NCI-H345 treated with DMSO at 0.1 percent for 48 hours (cell line): ENCODE data around the gene CASQ2.

Experiments
- DNase-seq: peaks from one replicate; lab custom pipeline; 2025; ENCODE audit not compliant: unreplicated experiment; lab: John Stamatoyannopoulos, UW

The CASQ2 gene

GRCh38 chr1:115666206-115666605, 102.3 kb downstream of the CASQ2 start:
- no peak for DNase-seq

- DNase-seq, result peak; percentile 56
These were observed 103.0 kb downstream of the CASQ2 start for GRCh38 chr1:115665319-115666096.

GRCh38 chr1:115661157-115661556, 107.4 kb downstream of the CASQ2 start:
- no peak for DNase-seq

GRCh38 chr1:115660151-115660550, 108.4 kb downstream of the CASQ2 start:
- DNase-seq, result no peak

DNA sequence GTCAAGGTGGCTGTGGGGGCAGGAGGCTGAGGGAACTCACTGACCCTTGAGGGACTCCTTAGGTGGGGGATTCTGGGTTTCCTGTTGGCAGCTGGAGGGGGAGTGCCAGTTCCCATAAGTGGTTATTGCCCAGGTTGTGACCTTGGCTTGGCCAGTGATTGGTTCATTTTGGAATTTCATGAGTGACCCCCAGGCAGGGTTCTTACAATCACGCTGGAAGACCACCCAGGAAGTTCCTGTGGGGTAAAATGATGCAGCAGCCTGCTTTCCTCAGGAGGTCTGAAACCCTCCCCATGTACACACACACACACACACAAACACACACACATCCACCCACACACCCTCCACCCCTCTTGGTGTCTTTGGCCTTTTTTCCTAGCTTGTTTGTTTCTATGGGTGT, 109.9 kb downstream of the CASQ2 start:
- no peak for DNase-seq

DNA sequence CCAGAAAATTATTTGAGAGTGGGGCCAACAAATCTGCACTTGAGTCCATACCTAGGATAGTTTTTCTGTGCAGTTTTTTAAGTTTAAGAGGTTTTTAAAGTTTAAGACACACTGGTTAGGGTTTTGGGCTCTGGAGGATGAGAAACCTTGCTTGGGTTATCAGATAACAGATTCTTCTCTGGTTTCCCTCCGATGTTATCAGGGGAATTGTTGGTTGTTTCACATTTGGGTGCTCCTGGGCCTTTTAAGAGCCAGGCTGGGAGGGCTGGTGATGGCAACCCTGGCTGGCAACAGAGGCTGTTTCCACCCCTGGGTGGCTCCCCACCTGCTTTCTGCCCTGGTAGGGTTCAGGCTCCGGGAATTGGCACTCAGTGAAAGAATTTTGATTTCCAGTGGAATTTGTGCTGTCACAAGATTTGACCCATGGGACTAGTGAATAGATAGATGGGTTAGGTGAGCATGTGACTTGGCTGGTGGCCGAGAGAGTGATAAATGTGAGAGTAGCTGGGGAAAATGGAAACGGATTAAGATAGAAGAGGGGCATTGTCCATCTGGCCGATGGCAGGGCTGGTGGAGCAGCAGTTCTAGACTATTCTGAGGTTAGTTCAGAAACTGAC, 111.9 kb downstream of the CASQ2 start:
- no peak for DNase-seq

GRCh38 chr1:115655916-115656315, 112.6 kb downstream of the CASQ2 start:
- DNase-seq, result no peak

DNA sequence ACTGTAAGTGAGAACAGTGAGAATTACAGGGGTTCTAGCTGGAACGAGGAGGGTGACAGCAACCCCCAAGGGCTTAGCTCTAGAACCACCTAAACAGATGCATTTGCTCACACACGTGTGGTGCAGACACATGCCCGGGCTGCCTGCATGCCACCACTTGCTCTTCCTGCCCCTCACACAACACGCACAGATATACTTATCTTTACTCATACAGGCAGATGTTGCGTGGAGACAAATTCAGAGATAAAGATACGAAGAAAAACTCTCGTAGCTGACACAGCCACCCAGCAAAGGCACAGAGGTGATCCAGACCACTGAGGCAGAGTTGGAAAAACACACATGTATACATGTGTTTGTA, 113.2 kb downstream of the CASQ2 start:
- DNase-seq, result no peak

- no peak for DNase-seq
These were observed 113.7 kb downstream of the CASQ2 start for GRCh38 chr1:115654663-115655305.

DNA sequence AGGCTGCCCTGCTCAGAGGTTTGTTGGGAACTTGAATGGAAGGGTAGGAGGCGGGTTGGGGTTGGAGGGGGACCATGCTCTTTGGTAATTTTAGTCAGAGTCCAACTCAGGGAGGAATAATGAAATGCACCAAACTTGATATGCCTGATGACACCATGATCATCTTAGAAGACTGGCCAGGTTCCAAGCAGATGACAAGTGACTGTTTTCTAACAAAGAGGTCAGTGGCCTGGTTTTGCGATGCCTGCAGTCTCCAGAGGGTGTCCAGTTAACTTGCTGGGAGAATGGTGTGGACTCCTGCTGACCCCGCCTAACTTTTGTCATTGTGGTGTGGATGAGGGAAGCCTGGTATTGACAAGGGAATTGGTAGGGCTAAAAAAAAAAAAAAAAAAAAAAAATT, 114.4 kb downstream of the CASQ2 start:
- DNase-seq, result no peak

DNA sequence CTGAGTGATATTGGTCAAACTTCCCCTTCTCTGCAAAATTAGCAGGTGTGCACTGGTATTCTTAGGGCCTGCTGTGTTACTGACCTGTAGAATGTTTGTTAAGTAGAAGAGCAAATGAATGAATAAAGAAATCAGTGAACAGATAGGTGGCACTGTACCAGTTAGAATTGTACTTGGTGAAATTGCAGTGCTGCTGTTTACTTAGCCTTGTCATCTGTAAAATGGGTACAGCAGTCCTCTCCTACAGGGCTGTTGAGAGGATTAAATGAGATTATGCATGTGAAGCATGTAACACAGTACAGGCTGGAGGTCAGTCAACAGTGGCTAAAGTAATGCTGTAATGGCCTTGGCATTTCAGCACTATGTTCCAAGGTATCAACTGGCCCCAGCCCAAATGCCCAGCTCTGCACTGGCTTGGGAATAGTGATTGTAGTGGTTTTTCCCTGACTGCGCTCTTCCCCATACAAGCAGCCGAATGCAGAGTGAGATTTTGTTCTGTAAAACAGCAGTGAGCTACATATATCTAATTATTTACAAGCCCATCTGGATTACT, 116.2 kb downstream of the CASQ2 start:
- DNase-seq, result no peak

DNA sequence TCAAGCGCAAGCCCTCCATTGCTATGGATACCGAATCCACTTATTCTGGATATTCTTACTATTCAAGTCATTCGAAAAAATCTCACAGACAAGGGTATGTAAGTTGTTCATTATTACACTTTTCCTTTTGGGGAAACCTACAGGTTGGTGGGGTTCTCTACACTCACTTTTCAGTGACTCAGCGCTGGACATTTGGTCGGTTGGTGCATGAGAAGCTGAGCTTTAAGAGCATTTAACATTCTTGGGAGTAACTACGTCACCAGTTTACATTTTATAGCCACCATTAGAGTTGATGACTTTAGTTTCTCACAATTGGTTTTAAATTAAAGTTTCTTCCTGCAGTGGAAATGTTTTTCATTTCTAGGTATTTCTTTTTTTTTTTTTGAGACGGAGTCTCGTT, 117.1 kb downstream of the CASQ2 start:
- no peak for DNase-seq

DNA sequence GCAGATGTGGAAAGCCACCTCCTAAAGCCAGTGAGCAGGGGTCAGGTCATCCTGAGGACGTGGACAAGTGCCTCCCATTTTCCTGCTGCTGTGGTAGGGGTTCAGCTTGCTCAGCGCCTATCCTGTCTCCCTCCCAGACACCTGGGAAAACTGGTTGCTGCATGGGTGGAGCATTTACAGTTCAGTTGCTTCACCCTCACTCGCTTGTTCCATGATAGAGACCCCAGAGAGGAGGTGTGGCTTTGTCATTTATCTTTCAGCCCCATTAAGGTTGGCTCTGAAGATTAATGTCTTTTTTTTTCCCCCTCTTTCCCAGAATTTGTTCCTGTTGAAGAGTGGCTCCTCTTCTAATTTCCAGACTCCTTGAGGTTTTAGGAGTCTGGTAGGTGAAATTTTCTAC, 117.6 kb downstream of the CASQ2 start:
- no peak for DNase-seq
